AG04449 (cell line): Measurements from ENCODE around the gene MFAP4.

Experiments used
- CTCF ChIA-PET: fragments of 350-600 bp; formaldehyde crosslinking; extraction: SDS; loops from one replicate; lab custom pipeline; 2021; ENCODE audit warnings: antibody characterized with exemption; lab: Yijun Ruan, JAX
- POLR2A ChIA-PET: fragments of 400-600, 350-600 bp; formaldehyde crosslinking; extraction: SDS; loops from one replicate; lab custom pipeline; 2020; ENCODE audit warnings: antibody characterized with exemption, inconsistent platforms; lab: Yijun Ruan, JAX
- DNase-seq: peaks from one replicate; pipeline ENCODE4 v3.0.0-alpha.2; 2010; ENCODE audit warnings: low read depth, low spot score
- H3K4me3 ChIP-seq: 2 replicates; pipeline ENCODE4 v1.5.1; 2011; ENCODE audit warnings: low read depth, mild to moderate bottlenecking, control low read depth, low read length
- TF ChIP-seq, protein P1 (sequence below): IDR thresholded peaks from one replicate; pipeline ENCODE4 v1.5.1; 2011; ENCODE audit warnings: mild to moderate bottlenecking, moderate library complexity, low read length, control low read depth, inconsistent platforms; ENCODE audit not compliant: insufficient read depth; ENCODE audit errors: missing control alignments

The MFAP4 gene

DNA sequence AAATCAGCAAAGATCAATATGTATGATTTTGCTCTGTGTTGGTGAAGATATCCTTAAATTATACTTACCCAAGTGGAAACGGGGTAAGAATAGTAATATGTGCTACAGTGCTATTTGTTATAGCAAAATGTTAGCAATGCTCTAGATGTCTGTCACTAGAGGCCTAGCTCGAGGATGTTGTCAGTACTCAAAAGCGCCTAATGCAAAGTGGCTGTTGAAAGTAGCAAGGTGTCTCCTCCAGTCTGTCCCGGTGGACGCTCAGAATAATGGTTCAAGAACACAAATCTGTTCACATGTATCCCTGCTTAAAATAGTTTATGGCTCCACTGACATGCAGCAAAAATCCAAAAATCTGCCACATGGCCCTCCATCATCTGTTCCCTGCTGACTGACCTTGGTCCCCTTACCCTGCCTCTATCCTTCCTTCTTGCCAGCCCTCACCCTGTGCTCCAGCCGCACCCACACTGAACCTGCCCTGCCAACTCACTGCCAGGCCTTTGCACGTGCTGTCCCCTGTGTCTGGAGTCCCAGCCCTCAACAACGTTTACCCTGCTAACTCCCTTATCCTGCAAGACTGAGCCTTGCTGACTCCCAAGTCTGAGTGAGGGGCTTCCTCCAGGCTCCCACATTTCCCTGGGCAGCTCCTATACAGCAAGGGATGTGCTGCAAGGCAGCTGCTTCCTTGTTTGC lies 14.5 kb upstream of the MFAP4 start:
- CTCF ChIA-PET: interaction anchor here (0.9 to 1.5 kb wide), 2 partner anchors 8 to 39 kb away, joined by 3 to 6 read pairs; partner anchors contain the start of gene B9D1
- DNase-seq: no peak
- no peak overlapping the region for H3K4me3 ChIP-seq
- POLR2A ChIA-PET: no interaction called here
- TF ChIP-seq, protein P1, sequence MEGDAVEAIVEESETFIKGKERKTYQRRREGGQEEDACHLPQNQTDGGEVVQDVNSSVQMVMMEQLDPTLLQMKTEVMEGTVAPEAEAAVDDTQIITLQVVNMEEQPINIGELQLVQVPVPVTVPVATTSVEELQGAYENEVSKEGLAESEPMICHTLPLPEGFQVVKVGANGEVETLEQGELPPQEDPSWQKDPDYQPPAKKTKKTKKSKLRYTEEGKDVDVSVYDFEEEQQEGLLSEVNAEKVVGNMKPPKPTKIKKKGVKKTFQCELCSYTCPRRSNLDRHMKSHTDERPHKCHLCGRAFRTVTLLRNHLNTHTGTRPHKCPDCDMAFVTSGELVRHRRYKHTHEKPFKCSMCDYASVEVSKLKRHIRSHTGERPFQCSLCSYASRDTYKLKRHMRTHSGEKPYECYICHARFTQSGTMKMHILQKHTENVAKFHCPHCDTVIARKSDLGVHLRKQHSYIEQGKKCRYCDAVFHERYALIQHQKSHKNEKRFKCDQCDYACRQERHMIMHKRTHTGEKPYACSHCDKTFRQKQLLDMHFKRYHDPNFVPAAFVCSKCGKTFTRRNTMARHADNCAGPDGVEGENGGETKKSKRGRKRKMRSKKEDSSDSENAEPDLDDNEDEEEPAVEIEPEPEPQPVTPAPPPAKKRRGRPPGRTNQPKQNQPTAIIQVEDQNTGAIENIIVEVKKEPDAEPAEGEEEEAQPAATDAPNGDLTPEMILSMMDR: no peak

DNA sequence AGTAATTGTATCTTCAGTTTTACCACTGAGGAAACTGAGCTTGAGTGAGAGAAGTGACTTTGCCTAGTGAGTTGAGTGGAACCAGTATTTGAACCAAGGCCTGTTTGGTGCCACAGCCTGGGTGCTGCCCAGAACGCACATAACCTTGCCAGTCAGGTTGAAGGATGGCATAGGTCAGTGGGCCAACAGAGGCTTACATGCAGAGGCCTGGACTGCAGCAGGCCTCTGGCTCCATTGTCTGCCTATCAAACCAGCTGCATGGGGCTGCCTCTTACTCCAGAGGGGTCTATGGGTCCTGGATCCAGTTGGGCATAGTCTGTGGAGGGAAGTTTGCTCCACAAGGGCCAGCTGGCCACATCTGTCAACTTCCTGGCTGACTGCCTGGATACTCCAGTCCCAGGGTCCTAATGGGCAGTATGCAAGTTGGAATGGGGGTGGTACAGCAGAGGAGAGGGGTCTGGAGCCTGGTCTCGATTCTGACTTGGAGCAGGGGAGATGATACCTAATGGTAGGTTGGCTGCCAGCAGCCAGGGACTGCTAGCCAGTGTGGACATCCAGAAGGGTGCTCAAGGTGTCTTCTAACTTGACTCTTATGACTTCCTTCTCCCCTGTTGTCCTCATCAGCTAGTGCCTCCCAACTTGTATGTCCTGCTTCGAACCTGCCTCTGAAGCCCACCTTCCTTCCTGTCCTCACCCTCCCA lies 12.9 kb upstream of the MFAP4 start:
- no peak for DNase-seq
- ChIA-PET POLR2A (no interaction called here), CTCF (interaction anchor here (1.2 kb wide), 2 partner anchors 11 to 37 kb away, joined by 3 read pairs; partner anchors contain the start of gene B9D1)
- H3K4me3 ChIP-seq: no peak overlapping the region
- TF ChIP-seq, protein P1: no peak

DNA sequence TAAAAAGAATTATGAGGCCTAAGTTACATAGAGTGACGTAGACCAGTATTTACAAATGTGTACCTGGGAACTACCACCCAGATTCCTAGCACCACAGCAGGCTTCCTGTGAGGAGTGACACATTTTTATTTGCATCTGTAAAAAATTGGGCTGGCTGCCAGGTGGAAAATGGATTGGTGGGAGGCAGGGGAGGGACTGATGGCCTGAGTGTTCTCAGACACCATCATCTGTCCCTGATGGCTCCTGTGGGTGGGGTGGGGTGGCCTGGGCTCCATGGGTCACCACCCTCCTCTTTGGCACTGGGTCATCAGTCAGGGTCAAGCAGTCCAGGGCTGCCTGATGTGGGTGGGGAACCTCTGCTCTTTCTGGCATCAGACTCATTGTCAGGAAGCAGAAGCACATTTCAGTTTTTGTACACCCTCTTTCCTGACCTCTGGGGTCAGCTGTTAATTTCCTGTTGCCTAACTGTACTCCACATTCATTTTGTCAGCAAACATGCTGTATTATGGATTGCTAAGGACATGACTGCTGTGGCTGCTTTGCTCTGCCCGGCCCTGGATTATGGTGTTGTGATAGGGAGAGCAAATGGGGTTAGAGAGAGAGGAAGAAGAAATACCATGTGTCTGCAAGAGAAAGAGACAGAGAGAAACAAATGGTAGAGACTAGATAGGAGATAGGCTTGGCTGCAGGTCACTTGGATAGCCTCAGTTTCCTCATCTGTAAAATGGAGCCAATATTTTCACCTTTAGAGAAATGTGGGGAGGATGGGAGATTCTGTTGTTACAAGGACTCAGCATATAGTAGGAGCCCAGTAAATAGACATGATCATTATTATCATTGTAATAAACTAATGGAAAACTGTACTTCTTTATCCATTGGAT lies 11.6 kb upstream of the MFAP4 start:
- no peak overlapping the region for H3K4me3 ChIP-seq
- ChIA-PET CTCF (no interaction called here), POLR2A (no interaction called here)
- TF ChIP-seq, protein P1: no peak
- DNase-seq: no peak

DNA sequence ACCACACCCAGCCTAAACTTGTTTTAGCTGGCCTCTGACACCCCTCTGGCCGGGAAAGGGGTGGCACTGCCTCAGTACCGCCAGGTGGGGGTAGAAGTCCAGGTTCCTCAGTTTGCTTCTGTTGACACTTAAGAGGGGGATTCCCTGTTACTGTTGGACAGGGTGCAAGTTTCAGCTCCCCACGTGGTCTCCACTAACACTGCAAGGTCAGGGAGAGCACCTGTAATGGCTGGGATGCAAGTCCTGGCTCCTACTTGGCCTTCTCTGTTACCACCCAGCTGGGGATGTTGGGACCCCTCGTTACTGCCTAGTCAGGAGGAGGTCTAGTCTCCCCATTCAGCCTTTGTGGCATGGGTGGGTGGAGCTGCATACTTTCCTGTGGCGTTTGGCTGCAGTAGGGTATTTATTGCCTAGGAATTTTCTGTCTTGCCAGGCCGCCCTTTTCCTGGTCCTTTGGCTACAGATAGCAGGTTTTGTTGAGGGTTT lies 10.6 kb upstream of the MFAP4 start:
- CTCF ChIA-PET: no interaction called here
- POLR2A ChIA-PET: no interaction called here
- no peak for DNase-seq
- TF ChIP-seq, protein P1: no peak
- no peak overlapping the region for H3K4me3 ChIP-seq

DNA sequence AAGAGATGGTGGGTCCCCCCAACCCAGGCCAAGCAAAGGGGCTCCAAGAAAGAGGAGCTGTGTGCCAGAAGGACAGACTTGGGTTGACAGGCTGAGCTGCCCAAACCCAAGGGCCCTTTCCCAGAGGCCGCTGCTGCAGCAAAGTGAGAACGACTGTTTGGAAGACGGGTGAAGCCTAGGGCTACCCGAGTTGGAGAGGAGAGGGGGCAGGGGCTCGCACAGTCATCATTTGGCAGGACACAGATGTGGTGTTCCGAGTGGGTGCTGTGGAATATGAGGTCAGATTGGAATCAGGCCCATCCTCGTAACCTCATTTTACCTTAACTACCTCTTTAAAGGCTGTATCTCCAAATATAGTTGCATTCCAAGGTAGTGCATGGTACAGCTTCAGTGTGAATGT lies 5.3 kb upstream of the MFAP4 start:
- no peak for DNase-seq
- TF ChIP-seq, protein P1: no peak
- no peak overlapping the region for H3K4me3 ChIP-seq
- CTCF ChIA-PET: interaction anchor here (1.1 to 2.1 kb wide), 2 partner anchors 29 to 54 kb away, joined by 4 to 8 read pairs; partner anchors contain the start of gene B9D1
- POLR2A ChIA-PET: no interaction called here

DNA sequence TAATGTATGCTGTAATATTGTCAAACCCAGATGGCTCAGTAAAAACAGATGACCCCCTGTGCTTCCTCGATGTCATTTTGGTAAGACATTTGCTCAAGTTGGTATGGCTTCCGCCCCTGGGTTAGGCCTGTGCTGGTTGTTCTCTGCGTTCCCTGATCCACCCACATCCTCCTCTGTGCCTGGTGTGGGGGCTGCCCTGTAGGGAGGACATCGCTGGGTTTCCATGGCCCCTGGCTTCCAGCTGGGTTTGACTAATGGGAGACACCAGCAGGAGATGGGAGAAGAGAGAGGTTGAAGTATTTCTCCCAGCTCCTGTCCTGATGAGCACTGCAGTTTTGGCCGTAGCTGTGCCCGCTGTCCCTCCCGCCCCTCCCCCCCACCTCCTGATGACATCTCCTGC lies 4.4 kb upstream of the MFAP4 start:
- DNase-seq: no peak
- ChIA-PET POLR2A (no interaction called here), CTCF (interaction anchor here (2.1 kb wide), 1 partner anchor 28 kb away, joined by 8 read pairs; the partner anchor contains the start of gene B9D1)
- TF ChIP-seq, protein P1: no peak
- H3K4me3 ChIP-seq: no peak overlapping the region
